HL-60 (cell line): ENCODE measurements around the gene NR2C1.

ENCODE experiments used
- DNase-seq, 2 experiments: peaks; one replicate each; pipeline ENCODE4 v3.0.0-alpha.2; 2010 to 2020; ENCODE audit warnings: low read depth in 1 of 2, low spot score in 1 of 2
- H3K27ac ChIP-seq: fragments of 250-450 bp; sonication (Bioruptor Pico); replicated peaks from 2 replicates; pipeline ENCODE4 v1.5.1; 2020; ENCODE audit warnings: mild to moderate bottlenecking, moderate library complexity
- H3K27me3 ChIP-seq: fragments of 250-450 bp; sonication (Bioruptor Pico); 2 replicates; pipeline ENCODE4 v1.5.1; 2021; ENCODE audit warnings: mild to moderate bottlenecking, moderate library complexity; ENCODE audit not compliant: insufficient read depth, poor library complexity, severe bottlenecking
- H3K4me3 ChIP-seq: replicated peaks from 2 replicates; pipeline ENCODE4 v1.5.1; 2011; ENCODE audit warnings: mild to moderate bottlenecking, control low read depth, low read length; ENCODE audit not compliant: insufficient read depth
- GABPA ChIP-seq: IDR thresholded peaks from 2 replicates; pipeline ENCODE4 v1.6.1; 2012; ENCODE audit warnings: low read depth
- POLR2AphosphoS5 ChIP-seq: IDR thresholded peaks from 2 replicates; pipeline ENCODE4 v1.6.1; 2012; ENCODE audit warnings: low read depth
- SPI1 ChIP-seq: IDR thresholded peaks from 2 replicates; pipeline ENCODE4 v1.6.1; 2012; ENCODE audit warnings: low read depth, mild to moderate bottlenecking, borderline replicate concordance
- TF ChIP-seq, protein P1 (sequence below): IDR thresholded peaks from 2 replicates; pipeline ENCODE4 v1.6.1; 2012; ENCODE audit warnings: low read depth; ENCODE audit not compliant: insufficient replicate concordance
- TF ChIP-seq, protein P2 (sequence below): IDR thresholded peaks from one replicate; pipeline ENCODE4 v1.5.1; 2011; ENCODE audit warnings: low read length, control low read depth, inconsistent platforms; ENCODE audit not compliant: insufficient read depth

Gene NR2C1

DNA sequence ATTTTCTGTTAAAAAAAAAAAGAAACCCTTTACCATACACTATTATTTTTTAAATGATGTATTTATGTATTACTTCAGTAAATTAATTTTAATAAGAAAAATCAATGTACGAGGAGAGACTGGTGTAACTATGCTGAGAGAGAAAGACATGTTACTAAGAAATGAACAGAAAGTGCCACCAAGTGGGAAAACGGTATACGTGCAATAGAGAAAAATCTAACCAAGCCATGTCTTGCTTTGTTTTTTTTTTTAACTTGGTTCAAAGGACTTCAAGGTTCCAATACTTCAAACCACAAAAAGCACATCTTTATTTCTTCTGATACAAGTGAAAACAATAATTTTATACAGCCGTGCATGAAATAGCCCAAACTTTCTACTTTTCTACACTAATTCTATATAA is 92.8 kb downstream of the NR2C1 start:
- H3K27ac ChIP-seq = no peak overlapping the region
- no peak overlapping the region for H3K4me3 ChIP-seq
- H3K27me3 ChIP-seq = no peaks in the 10 kb centered on the region
- no peak for DNase-seq
- TF ChIP-seq, protein P1, sequence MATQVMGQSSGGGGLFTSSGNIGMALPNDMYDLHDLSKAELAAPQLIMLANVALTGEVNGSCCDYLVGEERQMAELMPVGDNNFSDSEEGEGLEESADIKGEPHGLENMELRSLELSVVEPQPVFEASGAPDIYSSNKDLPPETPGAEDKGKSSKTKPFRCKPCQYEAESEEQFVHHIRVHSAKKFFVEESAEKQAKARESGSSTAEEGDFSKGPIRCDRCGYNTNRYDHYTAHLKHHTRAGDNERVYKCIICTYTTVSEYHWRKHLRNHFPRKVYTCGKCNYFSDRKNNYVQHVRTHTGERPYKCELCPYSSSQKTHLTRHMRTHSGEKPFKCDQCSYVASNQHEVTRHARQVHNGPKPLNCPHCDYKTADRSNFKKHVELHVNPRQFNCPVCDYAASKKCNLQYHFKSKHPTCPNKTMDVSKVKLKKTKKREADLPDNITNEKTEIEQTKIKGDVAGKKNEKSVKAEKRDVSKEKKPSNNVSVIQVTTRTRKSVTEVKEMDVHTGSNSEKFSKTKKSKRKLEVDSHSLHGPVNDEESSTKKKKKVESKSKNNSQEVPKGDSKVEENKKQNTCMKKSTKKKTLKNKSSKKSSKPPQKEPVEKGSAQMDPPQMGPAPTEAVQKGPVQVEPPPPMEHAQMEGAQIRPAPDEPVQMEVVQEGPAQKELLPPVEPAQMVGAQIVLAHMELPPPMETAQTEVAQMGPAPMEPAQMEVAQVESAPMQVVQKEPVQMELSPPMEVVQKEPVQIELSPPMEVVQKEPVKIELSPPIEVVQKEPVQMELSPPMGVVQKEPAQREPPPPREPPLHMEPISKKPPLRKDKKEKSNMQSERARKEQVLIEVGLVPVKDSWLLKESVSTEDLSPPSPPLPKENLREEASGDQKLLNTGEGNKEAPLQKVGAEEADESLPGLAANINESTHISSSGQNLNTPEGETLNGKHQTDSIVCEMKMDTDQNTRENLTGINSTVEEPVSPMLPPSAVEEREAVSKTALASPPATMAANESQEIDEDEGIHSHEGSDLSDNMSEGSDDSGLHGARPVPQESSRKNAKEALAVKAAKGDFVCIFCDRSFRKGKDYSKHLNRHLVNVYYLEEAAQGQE = no peak
- TF ChIP-seq GABPA = no peak

DNA sequence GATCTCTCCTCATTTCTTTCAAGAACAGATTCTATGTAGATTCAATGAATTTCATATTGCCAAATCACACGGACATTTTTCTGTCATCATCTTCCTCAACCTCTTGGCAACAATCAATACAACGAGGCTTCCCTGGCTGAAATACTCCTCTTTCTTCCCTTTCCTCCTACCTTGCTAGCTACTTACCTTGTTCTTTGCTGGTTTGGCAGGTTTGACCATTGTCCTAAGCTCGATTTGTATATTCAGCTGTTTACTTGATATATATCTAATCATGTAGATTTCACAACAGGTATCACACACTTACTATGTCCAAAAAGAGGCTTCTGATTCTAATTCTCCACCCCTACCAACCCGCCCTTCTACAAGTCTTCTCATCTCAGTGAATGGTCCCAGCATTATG is 93.5 kb downstream of the NR2C1 start:
- TF ChIP-seq, protein P1 = no peak
- Histone ChIP-seq H3K27ac (no peak overlapping the region), H3K4me3 (no peak overlapping the region), H3K27me3 (no peaks in the 10 kb centered on the region)
- no peak for DNase-seq

DNA sequence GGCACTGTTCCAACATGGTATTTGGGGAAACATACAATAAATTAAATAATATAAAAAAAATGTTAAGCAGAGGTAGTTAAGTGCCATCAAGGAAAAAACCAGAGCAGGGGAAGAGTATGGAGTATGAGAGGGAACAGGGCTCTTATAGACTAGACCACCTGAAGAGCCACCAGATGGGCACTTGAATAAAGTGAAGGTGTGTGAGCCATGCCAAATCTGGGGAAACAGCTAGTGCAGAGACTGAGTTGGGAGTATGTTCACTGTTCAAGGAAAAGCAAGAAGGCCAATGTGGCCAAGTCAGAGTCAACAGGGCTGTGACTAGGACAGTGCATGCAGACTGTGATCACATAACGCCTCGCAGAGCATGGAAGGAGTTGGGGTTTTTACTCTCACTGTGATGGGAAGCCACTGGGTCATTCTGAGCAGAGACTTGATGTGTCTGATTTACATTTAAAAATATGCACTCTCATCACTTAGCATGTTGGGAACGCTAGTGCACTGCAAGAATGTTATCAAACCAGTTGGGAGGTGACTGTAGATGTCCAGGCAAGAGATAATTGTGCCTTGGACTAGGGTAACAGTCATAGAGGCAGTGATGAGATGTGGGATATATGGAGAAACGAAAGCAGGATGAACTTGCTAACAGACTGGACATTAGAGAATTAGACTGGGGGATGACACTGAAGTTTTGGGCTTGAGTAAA is 95.5 kb downstream of the NR2C1 start:
- no peak overlapping the region for H3K4me3 ChIP-seq
- H3K27me3 ChIP-seq = no peaks in the 10 kb centered on the region
- no peak for DNase-seq
- TF ChIP-seq POLR2AphosphoS5 (no peak), SPI1 (no peak), GABPA (no peak)
- TF ChIP-seq, protein P1 = no peak
- H3K27ac ChIP-seq = no peak overlapping the region

DNA sequence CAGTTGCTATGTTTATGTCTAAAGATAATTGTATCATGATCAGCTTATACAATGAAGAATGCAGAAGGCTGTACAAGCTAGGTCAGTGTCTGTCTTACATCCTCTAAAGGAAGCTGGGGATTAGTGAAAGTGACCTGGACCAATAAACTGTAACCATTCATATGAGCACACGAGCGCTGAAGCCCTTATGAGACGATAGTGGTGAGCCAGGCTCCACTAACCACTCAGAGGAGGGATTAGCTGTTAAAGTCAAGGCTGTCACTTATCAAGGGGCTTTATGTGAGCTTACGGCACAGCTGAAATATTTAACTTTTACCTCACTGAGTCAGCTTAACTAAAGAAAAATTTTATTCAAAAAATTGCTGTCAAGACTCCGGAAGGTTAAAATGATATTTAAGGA is 100.2 kb downstream of the NR2C1 start:
- Histone ChIP-seq H3K4me3 (no peak overlapping the region), H3K27me3 (no peaks in the 10 kb centered on the region), H3K27ac (no peak overlapping the region)
- DNase-seq = no peak
- TF ChIP-seq, protein P2, sequence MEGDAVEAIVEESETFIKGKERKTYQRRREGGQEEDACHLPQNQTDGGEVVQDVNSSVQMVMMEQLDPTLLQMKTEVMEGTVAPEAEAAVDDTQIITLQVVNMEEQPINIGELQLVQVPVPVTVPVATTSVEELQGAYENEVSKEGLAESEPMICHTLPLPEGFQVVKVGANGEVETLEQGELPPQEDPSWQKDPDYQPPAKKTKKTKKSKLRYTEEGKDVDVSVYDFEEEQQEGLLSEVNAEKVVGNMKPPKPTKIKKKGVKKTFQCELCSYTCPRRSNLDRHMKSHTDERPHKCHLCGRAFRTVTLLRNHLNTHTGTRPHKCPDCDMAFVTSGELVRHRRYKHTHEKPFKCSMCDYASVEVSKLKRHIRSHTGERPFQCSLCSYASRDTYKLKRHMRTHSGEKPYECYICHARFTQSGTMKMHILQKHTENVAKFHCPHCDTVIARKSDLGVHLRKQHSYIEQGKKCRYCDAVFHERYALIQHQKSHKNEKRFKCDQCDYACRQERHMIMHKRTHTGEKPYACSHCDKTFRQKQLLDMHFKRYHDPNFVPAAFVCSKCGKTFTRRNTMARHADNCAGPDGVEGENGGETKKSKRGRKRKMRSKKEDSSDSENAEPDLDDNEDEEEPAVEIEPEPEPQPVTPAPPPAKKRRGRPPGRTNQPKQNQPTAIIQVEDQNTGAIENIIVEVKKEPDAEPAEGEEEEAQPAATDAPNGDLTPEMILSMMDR = no peak
- TF ChIP-seq, protein P1 = no peak
- TF ChIP-seq SPI1 = no peak
- no peak for TF ChIP-seq GABPA
- TF ChIP-seq POLR2AphosphoS5 = no peak
